Fibroblast of lung (primary cell): ENCODE data around the gene CA12.

Experiments
- EZH2 ChIP-seq: IDR thresholded peaks from 2 replicates; pipeline ENCODE4 v1.5.1; 2012; ENCODE audit warnings: low read length, control low read depth, mild to moderate bottlenecking; ENCODE audit errors: missing control alignments
- TF ChIP-seq, protein P1 (sequence below), 2 donors: IDR thresholded peaks in 1 of 2; conservative IDR thresholded peaks in 1 of 2; 1 replicate in 1 of 2; 2 replicates in 1 of 2; pipeline ENCODE4 v1.5.1; 2011 to 2012; ENCODE audit warnings: low read length in 2 of 2, control low read depth in 1 of 2, inconsistent platforms in 1 of 2, low read depth in 1 of 2, mild to moderate bottlenecking in 1 of 2

- TF ChIP-seq, protein P1, sequence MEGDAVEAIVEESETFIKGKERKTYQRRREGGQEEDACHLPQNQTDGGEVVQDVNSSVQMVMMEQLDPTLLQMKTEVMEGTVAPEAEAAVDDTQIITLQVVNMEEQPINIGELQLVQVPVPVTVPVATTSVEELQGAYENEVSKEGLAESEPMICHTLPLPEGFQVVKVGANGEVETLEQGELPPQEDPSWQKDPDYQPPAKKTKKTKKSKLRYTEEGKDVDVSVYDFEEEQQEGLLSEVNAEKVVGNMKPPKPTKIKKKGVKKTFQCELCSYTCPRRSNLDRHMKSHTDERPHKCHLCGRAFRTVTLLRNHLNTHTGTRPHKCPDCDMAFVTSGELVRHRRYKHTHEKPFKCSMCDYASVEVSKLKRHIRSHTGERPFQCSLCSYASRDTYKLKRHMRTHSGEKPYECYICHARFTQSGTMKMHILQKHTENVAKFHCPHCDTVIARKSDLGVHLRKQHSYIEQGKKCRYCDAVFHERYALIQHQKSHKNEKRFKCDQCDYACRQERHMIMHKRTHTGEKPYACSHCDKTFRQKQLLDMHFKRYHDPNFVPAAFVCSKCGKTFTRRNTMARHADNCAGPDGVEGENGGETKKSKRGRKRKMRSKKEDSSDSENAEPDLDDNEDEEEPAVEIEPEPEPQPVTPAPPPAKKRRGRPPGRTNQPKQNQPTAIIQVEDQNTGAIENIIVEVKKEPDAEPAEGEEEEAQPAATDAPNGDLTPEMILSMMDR (conservative IDR thresholded peaks at IDR 0.05 in 1 of 2, IDR thresholded peaks at IDR 0.05 in 1 of 2; ENCODE audit: low read depth in 1 of 2, low read length in 2 of 2): no peak
- TF ChIP-seq EZH2: no peak
These were observed 10.2 kb upstream of the CA12 start for GRCh38 chr15:63391669-63392360.
